HT-29 (cell line): ENCODE data around the gene UBE2QL1. TPM values are rescaled to one million over a fixed set of nuclear protein-coding genes. Genes with fewer than 3 reads are reported as not detected.
"Not testable (repeated sequence)": the region's sequence is repeated elsewhere in the genome, so short reads cannot be mapped to it uniquely, and the experiment has no call there.

Experiments used
- DNase-seq: peaks from one replicate; pipeline ENCODE4 v3.0.0-alpha.2; 2015; ENCODE audit warnings: low spot score
- total RNA-seq: library from RNA; depleted of rRNA; stranded (reverse); fragments of >200 nt; shearing (Covaris generic); gene quantifications from 2 replicates; pipeline ENCODE4 v1.2.3, GENCODE V29; 2014

Gene UBE2QL1
- total RNA-seq, 1 experiment from 2014 or later: not detected

DNA sequence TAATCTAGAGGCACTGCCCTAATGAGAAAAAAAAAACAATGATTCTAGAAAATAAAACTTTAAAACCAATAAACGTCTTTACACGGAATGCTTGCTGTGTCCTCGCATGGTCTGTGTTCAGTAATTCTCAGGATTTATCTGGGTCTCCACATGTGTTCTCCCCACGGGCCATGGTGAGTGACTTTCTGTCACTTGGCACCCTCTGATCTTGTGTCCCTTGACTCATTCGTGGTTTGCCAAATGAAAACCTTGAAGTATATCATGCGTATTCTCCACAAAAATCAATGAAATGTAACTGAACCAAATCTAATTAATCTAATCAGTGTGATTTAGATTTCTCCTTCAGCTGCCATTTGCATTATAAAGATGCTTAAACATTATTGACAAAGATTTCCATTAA, 48.0 kb downstream of the UBE2QL1 start:
- DNase-seq: no peak

- DNase-seq: no peak
Measured at GRCh38 chr5:6497262-6497661, 48.6 kb downstream of the UBE2QL1 start.

GRCh38 chr5:6498968-6499367, 50.3 kb downstream of the UBE2QL1 start:
- DNase-seq: no peak

DNA sequence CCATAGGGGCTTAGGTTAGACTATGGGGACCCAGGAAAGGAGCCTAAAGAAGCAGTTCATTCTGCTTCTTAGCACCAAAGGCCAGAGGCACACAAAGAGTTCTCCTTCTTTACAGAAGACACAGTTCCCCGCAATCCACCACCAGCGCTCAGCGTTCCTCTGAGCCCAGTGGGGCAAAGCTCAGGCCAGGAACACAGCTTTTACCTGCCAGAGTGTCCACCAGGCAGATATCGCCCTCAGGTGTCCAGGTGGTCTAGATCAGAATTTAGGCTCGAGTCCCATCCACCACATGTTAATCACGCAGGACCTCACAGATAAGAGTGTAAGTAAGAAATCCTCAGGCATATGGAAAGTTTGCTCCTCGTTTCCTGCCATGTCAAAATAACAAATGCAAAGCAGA, 53.0 kb downstream of the UBE2QL1 start:
- no peak for DNase-seq

DNA sequence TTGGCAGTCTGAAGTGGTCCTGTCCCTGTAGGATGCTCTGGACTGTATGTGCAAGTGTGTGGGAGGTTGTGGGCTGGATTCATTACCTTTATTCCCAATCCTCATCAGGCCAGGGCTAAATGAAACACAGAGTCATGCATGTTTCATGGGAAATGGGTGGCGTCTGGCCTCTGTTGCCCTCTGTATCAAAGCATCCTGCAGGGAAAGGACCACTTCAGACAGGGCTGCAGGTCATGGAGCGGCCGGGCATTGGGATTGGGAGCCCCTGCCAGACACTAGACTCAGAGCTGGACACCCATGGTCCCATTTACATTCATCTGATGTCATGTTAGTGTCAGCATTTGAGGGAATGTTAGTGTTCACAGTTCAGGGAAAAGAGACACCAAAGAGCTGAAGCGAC, 53.8 kb downstream of the UBE2QL1 start:
- DNase-seq: no peak

DNA sequence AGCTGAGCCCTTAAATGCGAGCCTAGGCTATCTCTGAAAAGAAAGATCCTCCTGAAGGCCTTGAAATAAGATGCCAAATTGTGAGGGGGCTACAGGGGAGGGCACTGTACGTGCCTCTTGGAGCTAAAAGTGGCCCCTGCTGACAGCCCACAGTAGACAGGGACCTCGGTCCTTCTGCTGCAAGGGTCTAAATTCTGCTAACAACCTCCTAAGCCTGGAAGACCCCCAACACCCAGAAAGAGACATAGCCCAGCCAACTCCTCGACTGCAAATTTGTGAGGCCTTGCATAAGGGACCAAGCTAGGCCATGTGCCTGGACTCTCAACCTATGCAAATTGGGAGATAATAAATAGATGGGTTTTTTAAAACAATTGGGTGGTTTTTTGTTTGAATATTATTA, 54.7 kb downstream of the UBE2QL1 start:
- DNase-seq: no peak

GRCh38 chr5:6504677-6505415, 56.2 kb downstream of the UBE2QL1 start:
- DNase-seq: no peak

DNA sequence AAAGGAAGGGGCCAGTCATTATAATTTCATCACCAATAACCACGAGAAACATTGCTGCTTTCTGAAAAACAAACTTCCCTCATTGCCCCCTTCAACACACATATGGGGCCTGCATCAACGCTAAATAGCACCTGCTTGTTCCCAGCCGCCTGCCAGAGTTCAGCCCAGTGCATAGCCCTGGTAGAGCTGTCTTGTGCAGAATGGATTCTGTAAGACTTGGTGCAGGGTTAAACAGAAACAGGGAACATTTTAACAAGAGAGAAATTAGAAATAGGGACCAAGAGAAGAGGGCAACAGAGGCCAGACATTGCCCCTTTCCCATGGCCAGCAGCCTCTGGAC, 56.7 kb downstream of the UBE2QL1 start:
- DNase-seq: no peak

- DNase-seq: no peak
Measured at GRCh38 chr5:6505783-6506557, 57.3 kb downstream of the UBE2QL1 start.

GRCh38 chr5:6506611-6507010, 58.0 kb downstream of the UBE2QL1 start:
- DNase-seq: no peak

DNA sequence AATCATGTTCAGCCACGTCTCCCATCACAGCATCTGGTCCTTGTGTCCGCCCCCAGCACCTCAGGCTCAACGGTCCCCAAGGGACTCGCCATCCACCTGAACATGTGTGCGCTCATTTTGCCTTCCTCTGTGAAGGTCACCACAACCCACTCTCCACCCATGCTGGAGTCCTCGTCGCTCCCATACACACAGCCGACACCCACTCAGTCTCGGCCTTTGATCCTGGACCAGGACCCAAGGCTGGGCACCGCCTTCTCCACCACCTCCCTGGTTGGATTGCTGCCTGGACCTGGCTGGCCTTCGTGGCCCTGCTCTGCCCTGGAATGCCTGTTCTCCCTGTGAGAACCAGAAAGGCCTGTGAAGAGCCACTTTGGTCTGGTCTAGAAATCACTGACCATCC, 60.3 kb downstream of the UBE2QL1 start:
- no peak for DNase-seq

DNA sequence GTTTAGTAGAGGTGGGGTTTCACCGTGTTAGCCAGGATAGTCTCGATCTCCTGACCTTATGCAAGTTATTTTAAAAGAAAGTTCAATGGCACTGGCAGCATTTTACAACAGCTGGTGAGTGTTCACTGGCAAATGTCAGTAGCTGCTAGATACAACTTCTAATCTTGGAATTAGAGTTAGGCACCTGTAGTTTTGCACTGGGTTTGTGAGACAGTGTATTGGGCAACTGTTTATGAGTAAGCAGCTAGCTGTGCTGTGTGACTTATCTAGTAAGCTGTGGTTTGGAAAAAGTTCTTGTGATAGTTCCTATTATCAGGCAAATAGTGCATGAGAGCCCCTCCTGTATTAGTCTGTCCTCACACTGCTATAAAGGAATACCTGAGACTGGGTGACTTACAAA, 61.5 kb downstream of the UBE2QL1 start:
- no peak for DNase-seq

DNA sequence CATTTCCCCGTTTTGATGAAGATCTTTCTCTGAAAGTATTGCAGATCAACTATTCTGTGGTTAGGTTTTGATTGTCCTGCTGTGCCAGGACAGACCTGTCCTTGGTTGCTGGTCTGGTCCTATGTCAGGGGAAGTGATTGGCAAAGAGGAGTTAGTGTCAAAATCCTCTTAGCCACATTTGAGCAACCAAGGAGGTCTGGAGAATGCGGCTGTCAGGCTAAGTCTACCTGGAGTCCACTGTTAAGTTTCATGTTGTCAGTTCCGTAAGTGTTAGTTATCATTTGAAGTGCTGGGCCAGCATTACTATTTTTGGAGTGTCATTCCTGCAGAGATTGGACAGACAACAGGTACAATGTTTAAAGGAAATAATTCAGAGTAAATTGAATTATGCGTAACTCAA, 62.3 kb downstream of the UBE2QL1 start:
- DNase-seq: no peak

DNA sequence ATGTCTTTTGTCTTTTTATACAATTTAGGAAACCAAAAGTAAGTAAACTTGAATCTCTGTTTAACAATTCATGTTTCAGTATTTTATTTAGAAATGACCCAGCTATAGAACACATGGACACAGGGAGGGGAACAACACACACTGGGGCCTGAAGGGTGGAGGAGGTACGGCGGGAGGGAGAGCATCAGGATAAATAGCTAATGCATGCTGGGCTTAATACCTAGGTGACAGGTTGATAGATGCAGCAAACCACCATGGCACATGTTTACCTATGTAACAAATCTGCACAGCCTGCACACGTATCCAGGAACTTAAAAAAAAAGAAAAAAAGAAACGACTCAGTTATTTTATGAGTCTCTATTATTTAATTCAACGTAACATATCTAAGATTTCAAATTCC, 67.2 kb downstream of the UBE2QL1 start:
- not testable (repeated sequence) for DNase-seq

DNA sequence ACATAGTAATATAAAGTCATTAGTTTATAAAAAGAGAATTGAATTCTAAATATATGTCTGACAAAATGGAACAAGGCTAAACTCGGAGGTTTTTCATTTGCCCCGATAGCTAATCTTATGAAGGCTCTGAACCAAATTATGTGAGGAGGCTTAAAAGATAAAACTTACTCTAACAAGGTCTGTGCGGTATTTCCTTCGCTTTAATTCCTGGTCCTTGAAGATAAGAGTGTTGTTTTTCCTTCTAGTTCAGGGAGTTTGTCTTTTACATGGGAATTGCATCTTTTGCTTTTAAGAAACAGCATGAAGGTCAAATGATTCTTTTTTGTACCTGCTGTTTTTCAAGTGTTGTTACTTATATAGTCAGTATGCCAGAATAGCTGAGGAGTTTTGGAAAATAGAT, 68.2 kb downstream of the UBE2QL1 start:
- DNase-seq: no peak

DNA sequence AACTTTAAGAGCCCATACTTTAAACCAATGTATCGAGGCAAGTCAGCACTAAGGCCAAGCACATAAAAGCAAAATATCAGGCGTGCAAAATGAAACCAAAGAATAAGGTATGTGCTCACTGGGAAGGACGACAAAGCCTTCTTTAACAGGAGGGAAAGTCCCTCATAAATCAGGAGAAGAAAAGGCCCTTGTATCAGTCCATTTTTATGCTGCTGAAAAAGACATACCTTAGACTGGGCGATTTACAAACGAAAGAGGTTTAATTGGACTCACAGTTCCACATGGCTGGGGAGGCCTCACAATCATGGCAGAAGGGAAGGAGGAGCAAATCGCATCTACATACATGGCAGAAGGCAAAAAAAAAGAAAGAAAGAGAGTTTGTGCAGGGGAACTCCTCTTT, 68.9 kb downstream of the UBE2QL1 start:
- no peak for DNase-seq

- no peak for DNase-seq
Measured at GRCh38 chr5:6518298-6519057, 69.8 kb downstream of the UBE2QL1 start.

GRCh38 chr5:6520201-6520600, 71.5 kb downstream of the UBE2QL1 start:
- DNase-seq: no peak

DNA sequence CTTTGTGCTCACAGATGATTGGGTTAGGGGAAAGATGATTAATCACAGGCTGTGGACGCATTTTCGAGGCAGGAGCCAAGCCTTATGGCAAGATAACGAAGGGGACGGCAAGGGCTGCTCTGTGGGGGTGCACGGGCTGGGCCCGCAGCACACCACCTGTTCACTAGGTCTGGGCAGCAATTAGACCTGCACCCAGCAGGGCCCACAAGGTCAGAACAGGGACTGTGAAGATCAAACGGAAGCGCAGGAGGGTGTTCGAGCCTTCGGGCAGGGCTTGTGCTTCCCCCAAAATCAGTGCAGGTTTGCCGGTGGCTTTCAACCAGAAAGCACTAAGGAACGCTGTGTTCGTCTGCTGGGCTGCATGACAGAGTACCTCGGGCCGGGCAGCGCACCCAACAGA, 73.7 kb downstream of the UBE2QL1 start:
- no peak for DNase-seq

DNA sequence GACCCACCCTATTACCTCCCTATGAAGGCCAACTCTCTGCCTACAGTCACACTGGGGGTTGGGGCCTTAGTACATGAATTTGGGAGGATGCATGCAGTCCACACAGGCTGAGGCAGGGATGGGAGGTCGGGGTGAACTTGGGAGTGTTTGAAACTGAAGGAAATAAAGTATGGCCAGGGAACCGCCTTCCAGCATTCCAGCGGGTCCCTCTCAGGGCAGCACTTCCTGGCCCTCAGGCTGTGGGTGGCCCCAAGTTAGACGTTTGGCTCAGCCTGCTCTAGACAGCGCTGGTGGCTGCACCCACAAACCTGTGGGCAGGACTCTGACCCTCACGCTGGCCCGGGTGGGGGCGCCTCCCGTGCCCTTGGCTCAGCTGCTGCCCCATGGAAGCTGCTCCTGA, 74.3 kb downstream of the UBE2QL1 start:
- no peak for DNase-seq

DNA sequence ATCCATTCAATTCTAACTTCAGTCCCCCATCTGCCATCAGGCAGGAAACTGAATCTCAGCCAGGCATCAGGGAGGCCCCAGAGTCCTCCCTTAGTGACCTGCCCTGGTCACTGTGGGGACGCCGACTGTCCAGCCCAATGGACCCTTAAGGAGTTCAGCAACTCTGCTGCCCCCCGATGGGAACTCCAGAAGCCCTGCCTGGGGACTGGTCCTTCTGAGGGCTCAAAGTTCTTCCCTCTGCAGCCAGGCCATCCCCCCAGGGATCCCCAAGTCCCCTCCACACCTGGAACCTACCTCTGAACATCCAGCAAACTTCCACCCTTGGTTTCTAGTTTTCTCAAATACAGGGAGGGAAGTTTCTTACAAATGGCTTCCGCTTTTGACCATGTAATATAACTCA, 76.8 kb downstream of the UBE2QL1 start:
- DNase-seq: no peak

GRCh38 chr5:6525910-6526309, 77.3 kb downstream of the UBE2QL1 start:
- DNase-seq: peak; percentile 41
